ENCODE results near the gene CNN2. TPM values are rescaled to one million over a fixed set of nuclear protein-coding genes. Genes with fewer than 3 reads are reported as not detected.

The CNN2 gene
- total and polyA plus RNA-seq, 4 donors = 10.1 to 38.4 (median 26.8) TPM

DNA sequence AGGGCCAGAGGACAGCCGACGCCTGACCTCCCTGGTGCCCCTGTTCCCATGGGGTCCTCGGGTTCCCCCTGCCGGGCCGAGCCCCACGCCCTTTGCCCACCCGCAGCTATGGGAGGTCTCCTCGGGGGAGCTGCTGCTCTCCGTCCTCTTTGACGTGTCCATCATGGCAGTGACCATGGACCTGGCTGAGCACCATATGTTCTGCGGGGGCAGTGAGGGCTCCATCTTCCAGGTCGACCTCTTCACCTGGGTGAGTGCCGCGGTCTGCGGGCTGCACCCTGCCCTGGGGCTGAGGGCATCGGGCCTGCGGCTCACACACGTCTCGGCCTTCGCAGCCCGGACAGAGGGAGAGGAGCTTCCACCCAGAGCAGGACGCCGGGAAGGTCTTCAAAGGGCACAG lies 35.7 kb upstream of the CNN2 start:
- Histone ChIP-seq H3K27me3 (ENCODE audit: control insufficient read depth in 4 of 4, insufficient read depth in 4 of 4, low read length in 3 of 4) (no peaks in the 10 kb centered on the region), H3K9me3 (ENCODE audit: control insufficient read depth in 4 of 4, low read length in 3 of 4) (no peaks in the 10 kb centered on the region), H3K4me3 (ENCODE audit: low read depth in 1 of 3, low read length in 3 of 3) (no peak overlapping the region), H3K27ac (ENCODE audit: low read depth in 1 of 2, low read length in 2 of 2) (no peak overlapping the region), H3K36me3 (ENCODE audit: control insufficient read depth in 4 of 4, insufficient read depth in 3 of 4, low read depth in 1 of 4, low read length in 3 of 4) (peaks cover 0 to 11% (median 6%) of the 10 kb centered on the region in 4 donors), H3K4me1 (ENCODE audit: control insufficient read depth in 4 of 4, insufficient read depth in 4 of 4, low read length in 3 of 4) (peaks cover 15 to 33% (median 24%) of the 10 kb centered on the region in 4 donors), H3K9ac (ENCODE audit: low read depth in 1 of 2, low read length in 2 of 2) (no peak overlapping the region)
- DNase-seq (ENCODE audit: low spot score) = no peak
- WGBS = 89% methylated on average over 23 of the region's 23 CpGs
- TF ChIP-seq EGR1 (IDR thresholded peaks at IDR 0.05; ENCODE audit: low read depth in 2 of 2) (no peak), RAD21 (IDR thresholded peaks at IDR 0.05) (no peak), HNF4A (conservative IDR thresholded peaks at IDR 0.05) (no peak), FOXA2 (IDR thresholded peaks at IDR 0.05) (no peak)
- TF ChIP-seq, protein P1, sequence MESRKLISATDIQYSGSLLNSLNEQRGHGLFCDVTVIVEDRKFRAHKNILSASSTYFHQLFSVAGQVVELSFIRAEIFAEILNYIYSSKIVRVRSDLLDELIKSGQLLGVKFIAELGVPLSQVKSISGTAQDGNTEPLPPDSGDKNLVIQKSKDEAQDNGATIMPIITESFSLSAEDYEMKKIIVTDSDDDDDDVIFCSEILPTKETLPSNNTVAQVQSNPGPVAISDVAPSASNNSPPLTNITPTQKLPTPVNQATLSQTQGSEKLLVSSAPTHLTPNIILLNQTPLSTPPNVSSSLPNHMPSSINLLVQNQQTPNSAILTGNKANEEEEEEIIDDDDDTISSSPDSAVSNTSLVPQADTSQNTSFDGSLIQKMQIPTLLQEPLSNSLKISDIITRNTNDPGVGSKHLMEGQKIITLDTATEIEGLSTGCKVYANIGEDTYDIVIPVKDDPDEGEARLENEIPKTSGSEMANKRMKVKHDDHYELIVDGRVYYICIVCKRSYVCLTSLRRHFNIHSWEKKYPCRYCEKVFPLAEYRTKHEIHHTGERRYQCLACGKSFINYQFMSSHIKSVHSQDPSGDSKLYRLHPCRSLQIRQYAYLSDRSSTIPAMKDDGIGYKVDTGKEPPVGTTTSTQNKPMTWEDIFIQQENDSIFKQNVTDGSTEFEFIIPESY (IDR thresholded peaks at IDR 0.05) = no peak
- TF ChIP-seq, protein P2, sequence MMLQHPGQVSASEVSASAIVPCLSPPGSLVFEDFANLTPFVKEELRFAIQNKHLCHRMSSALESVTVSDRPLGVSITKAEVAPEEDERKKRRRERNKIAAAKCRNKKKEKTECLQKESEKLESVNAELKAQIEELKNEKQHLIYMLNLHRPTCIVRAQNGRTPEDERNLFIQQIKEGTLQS (IDR thresholded peaks at IDR 0.05) = no peak

DNA sequence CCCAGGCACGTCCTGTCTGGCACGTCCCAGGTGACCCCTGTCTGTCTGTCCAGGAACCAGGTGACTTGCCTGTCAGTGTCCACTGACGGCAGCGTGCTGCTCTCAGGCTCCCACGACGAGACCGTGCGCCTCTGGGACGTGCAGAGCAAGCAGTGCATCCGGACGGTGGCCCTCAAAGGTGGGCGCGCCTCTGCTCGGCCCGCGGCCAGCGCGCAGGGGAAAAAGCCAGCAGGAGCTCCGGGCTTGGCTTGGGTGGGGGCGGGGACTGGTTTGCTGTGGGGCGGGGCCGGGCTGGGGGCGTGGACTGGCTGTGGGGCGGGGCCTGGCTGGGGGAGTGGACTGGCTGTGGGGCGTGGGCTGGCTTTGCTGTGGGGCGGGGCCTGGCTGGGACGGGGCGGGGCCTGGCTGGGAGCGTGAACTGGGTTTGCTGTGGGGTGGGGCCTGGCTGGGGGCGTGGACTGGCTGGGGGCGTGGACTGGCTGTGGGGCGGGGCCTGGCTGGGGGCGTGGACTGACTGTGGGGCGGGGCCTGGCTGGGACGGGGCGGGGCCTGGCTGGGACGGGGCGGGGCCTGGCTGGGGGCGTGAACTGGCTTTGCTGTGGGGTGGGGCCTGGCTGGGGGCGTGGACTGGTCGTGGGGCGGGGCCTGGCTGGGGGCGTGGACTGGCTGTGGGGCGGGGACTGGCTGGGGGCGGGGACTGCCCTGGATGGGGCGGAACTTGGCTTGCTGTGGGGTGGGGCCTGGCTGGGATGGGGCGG lies 35.1 kb upstream of the CNN2 start:
- H3K27me3 ChIP-seq (ENCODE audit: control insufficient read depth in 4 of 4, insufficient read depth in 4 of 4, low read length in 3 of 4) = no peaks in the 10 kb centered on the region
- H3K9ac ChIP-seq (ENCODE audit: low read depth in 1 of 2, low read length in 2 of 2) = no peak overlapping the region
- peaks cover 0 to 11% (median 6%) of the 10 kb centered on the region in 4 donors for H3K36me3 ChIP-seq (ENCODE audit: control insufficient read depth in 4 of 4, insufficient read depth in 3 of 4, low read depth in 1 of 4, low read length in 3 of 4)
- H3K9me3 ChIP-seq (ENCODE audit: control insufficient read depth in 4 of 4, low read length in 3 of 4) = no peaks in the 10 kb centered on the region
- TF ChIP-seq, protein P3, sequence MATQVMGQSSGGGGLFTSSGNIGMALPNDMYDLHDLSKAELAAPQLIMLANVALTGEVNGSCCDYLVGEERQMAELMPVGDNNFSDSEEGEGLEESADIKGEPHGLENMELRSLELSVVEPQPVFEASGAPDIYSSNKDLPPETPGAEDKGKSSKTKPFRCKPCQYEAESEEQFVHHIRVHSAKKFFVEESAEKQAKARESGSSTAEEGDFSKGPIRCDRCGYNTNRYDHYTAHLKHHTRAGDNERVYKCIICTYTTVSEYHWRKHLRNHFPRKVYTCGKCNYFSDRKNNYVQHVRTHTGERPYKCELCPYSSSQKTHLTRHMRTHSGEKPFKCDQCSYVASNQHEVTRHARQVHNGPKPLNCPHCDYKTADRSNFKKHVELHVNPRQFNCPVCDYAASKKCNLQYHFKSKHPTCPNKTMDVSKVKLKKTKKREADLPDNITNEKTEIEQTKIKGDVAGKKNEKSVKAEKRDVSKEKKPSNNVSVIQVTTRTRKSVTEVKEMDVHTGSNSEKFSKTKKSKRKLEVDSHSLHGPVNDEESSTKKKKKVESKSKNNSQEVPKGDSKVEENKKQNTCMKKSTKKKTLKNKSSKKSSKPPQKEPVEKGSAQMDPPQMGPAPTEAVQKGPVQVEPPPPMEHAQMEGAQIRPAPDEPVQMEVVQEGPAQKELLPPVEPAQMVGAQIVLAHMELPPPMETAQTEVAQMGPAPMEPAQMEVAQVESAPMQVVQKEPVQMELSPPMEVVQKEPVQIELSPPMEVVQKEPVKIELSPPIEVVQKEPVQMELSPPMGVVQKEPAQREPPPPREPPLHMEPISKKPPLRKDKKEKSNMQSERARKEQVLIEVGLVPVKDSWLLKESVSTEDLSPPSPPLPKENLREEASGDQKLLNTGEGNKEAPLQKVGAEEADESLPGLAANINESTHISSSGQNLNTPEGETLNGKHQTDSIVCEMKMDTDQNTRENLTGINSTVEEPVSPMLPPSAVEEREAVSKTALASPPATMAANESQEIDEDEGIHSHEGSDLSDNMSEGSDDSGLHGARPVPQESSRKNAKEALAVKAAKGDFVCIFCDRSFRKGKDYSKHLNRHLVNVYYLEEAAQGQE (IDR thresholded peaks at IDR 0.05) = no peak
- TF ChIP-seq GABPA (IDR thresholded peaks at IDR 0.05 in 1 of 2, conservative IDR thresholded peaks at IDR 0.05 in 1 of 2) (no peak), HNF4G (IDR thresholded peaks at IDR 0.05) (no peak), NR2F2 (IDR thresholded peaks at IDR 0.05) (no peak), EGR1 (IDR thresholded peaks at IDR 0.05; ENCODE audit: low read depth in 2 of 2) (no peak), HNF4A (conservative IDR thresholded peaks at IDR 0.05) (no peak)
- WGBS = 78% methylated on average over 47 of the region's 47 CpGs
- DNase-seq (ENCODE audit: low spot score) = peak; percentile 59
- peaks cover 21 to 37% (median 29%) of the 10 kb centered on the region in 4 donors for H3K4me1 ChIP-seq (ENCODE audit: control insufficient read depth in 4 of 4, insufficient read depth in 4 of 4, low read length in 3 of 4)
- H3K27ac ChIP-seq (ENCODE audit: low read depth in 1 of 2, low read length in 2 of 2) = no peak overlapping the region
- no peak overlapping the region for H3K4me3 ChIP-seq (ENCODE audit: low read depth in 1 of 3, low read length in 3 of 3)

All from liver (tissue), 9 donors.